ENCODE data around the gene FHOD3.

Gene FHOD3

DNA sequence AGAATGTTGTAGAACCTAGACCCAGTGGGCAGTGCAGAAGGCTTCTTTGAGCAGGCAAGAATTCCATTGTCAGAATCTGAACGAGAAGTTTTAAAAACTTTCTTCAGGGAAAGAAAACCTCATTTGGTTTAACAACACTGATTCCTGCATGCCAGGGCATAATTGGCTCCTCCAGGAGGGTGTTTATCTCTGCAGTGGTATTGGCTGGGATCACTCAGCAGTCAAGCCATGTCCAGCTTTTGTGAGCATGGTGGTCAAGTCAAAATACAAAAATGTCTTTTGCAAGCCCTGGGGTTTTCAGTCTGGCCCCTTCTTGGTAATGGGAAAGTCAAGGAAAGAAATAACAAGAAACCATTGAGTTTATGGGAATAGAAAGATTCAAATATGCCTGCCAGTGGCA lies 28.3 kb downstream of the FHOD3 start:
- Histone ChIP-seq H3K9ac (ENCODE audit: low read length) (no peak overlapping the region), H3K36me3 (ENCODE audit: control insufficient read depth, low read depth, low read length) (no peaks in the 10 kb centered on the region), H3K9me3 (ENCODE audit: control insufficient read depth, low read depth, low read length) (no peaks in the 10 kb centered on the region), H3K4me3 (ENCODE audit: low read length) (no peak overlapping the region), H3K4me1 (ENCODE audit: control insufficient read depth, low read depth, low read length) (peaks cover 17% of the 10 kb centered on the region), H3K27me3 (ENCODE audit: control insufficient read depth, insufficient read depth, low read length) (no peaks in the 10 kb centered on the region), H3K27ac (ENCODE audit: low read length) (no peak overlapping the region)

DNA sequence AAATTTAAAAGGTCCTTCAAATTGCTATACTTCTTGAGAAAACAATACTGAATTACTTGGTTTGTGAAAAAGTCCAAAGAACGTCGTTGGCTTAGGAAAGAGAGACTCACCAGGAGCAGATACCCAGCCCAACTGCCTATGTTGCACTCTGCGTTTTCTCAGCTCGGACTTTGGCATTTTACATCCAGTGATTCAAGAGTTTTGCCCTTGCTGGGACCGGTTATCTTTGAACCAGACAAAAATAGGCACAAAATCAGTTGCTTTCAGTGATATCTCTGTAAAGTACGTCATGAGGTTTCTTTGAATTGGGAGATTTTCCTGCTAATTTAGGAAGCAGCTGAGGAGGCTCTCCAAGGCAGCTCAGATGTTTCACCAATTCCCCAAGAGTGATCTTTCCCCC lies 29.3 kb downstream of the FHOD3 start:
- no peak overlapping the region for H3K4me3 ChIP-seq (ENCODE audit: low read length)
- no peak overlapping the region for H3K9ac ChIP-seq (ENCODE audit: low read length)
- H3K36me3 ChIP-seq (ENCODE audit: control insufficient read depth, low read depth, low read length) = no peaks in the 10 kb centered on the region
- peaks cover 24% of the 10 kb centered on the region for H3K4me1 ChIP-seq (ENCODE audit: control insufficient read depth, low read depth, low read length)
- no peak overlapping the region for H3K27ac ChIP-seq (ENCODE audit: low read length)
- no peaks in the 10 kb centered on the region for H3K9me3 ChIP-seq (ENCODE audit: control insufficient read depth, low read depth, low read length)
- H3K27me3 ChIP-seq (ENCODE audit: control insufficient read depth, insufficient read depth, low read length) = no peaks in the 10 kb centered on the region

- Histone ChIP-seq H3K4me3 (ENCODE audit: low read length) (no peak overlapping the region), H3K27me3 (ENCODE audit: control insufficient read depth, insufficient read depth, low read length) (no peaks in the 10 kb centered on the region), H3K36me3 (ENCODE audit: control insufficient read depth, low read depth, low read length) (no peaks in the 10 kb centered on the region), H3K9me3 (ENCODE audit: control insufficient read depth, low read depth, low read length) (no peaks in the 10 kb centered on the region), H3K27ac (ENCODE audit: low read length) (no peak overlapping the region), H3K9ac (ENCODE audit: low read length) (no peak overlapping the region), H3K4me1 (ENCODE audit: control insufficient read depth, low read depth, low read length) (peaks cover 28% of the 10 kb centered on the region)
Observed at GRCh38 chr18:36327352-36328316, 30.1 kb downstream of the FHOD3 start.

- Histone ChIP-seq H3K4me1 (ENCODE audit: control insufficient read depth, low read depth, low read length) (peaks cover 28% of the 10 kb centered on the region), H3K27ac (ENCODE audit: low read length) (no peak overlapping the region), H3K36me3 (ENCODE audit: control insufficient read depth, low read depth, low read length) (no peaks in the 10 kb centered on the region), H3K27me3 (ENCODE audit: control insufficient read depth, insufficient read depth, low read length) (no peaks in the 10 kb centered on the region), H3K9ac (ENCODE audit: low read length) (no peak overlapping the region), H3K4me3 (ENCODE audit: low read length) (no peak overlapping the region), H3K9me3 (ENCODE audit: control insufficient read depth, low read depth, low read length) (no peaks in the 10 kb centered on the region)
Observed at GRCh38 chr18:36328385-36328858, 30.9 kb downstream of the FHOD3 start.

GRCh38 chr18:36328916-36329315 lies 31.4 kb downstream of the FHOD3 start:
- Histone ChIP-seq H3K4me1 (ENCODE audit: control insufficient read depth, low read depth, low read length) (peaks cover 28% of the 10 kb centered on the region), H3K9ac (ENCODE audit: low read length) (no peak overlapping the region), H3K27me3 (ENCODE audit: control insufficient read depth, insufficient read depth, low read length) (no peaks in the 10 kb centered on the region), H3K36me3 (ENCODE audit: control insufficient read depth, low read depth, low read length) (no peaks in the 10 kb centered on the region), H3K9me3 (ENCODE audit: control insufficient read depth, low read depth, low read length) (no peaks in the 10 kb centered on the region), H3K4me3 (ENCODE audit: low read length) (no peak overlapping the region), H3K27ac (ENCODE audit: low read length) (no peak overlapping the region)

DNA sequence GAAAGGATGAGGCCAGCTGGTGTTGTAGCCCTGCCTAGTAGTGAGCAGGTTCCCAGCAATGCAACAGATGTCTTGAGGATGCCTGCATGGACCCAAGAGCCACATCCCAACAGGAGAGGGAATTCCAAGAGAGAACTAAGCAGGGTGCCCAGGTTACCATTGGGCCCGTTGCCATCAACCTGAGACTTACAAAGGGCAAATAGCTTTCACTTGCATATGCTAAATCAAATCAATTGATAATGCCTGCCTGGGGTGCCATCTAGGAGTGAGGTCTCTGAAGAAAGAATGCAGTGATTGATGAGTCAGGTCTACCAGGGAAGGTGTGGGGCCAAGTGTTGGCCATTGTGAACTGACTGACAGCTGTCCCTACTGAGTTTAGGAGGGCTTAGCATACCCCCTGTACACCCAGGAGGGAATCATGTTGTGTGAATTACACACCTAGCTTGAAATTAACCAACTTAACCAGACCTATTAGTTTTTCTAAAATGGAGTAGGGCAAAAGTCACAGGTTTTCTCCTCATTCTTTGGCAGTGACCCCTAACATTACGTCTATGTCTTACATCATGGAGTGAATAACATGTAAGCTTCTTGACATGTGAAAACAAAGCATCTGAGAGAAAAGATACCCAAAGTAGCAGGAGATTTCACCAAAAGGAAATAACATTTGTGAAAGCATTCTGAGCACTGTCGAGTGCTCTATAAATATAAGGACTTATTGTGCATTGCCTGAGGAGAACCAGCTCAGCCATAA lies 32.3 kb downstream of the FHOD3 start:
- Histone ChIP-seq H3K4me1 (ENCODE audit: control insufficient read depth, low read depth, low read length) (peaks cover 28% of the 10 kb centered on the region), H3K4me3 (ENCODE audit: low read length) (no peak overlapping the region), H3K9me3 (ENCODE audit: control insufficient read depth, low read depth, low read length) (no peaks in the 10 kb centered on the region), H3K36me3 (ENCODE audit: control insufficient read depth, low read depth, low read length) (no peaks in the 10 kb centered on the region), H3K9ac (ENCODE audit: low read length) (no peak overlapping the region), H3K27me3 (ENCODE audit: control insufficient read depth, insufficient read depth, low read length) (no peaks in the 10 kb centered on the region), H3K27ac (ENCODE audit: low read length) (no peak overlapping the region)

DNA sequence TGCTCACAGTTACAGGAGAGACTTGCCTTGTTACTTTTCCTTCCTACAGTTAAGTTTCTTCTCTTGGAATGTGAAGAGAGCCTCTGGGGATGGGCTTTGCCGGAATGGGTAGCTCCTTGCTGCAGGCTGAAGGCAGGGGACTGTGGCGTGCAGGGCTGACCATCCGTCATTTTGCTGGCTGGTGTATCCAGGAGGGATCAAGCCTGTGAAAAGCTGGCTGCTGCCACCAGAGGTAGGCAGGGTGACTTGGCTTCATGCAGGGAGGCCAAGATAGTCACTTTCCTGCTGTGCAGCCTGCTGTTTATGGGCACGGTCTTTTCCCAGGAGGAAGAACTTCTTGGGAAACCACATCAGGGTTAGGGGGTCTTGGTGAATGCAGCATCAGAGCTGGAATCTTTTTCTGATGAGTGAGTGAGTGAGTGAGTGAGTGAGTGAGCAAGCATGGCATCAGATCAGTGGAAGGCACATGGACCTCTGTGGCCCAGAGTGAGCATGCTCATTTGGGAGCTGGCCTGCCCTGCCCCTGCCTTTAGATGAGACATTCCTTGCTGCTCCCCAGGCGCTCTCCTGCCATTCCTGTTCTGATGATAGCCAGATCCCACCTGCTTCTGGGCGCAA lies 33.0 kb downstream of the FHOD3 start:
- H3K27me3 ChIP-seq (ENCODE audit: control insufficient read depth, insufficient read depth, low read length) = no peaks in the 10 kb centered on the region
- peaks cover 28% of the 10 kb centered on the region for H3K4me1 ChIP-seq (ENCODE audit: control insufficient read depth, low read depth, low read length)
- no peak overlapping the region for H3K9ac ChIP-seq (ENCODE audit: low read length)
- H3K36me3 ChIP-seq (ENCODE audit: control insufficient read depth, low read depth, low read length) = no peaks in the 10 kb centered on the region
- H3K27ac ChIP-seq (ENCODE audit: low read length) = no peak overlapping the region
- H3K4me3 ChIP-seq (ENCODE audit: low read length) = no peak overlapping the region
- no peaks in the 10 kb centered on the region for H3K9me3 ChIP-seq (ENCODE audit: control insufficient read depth, low read depth, low read length)

DNA sequence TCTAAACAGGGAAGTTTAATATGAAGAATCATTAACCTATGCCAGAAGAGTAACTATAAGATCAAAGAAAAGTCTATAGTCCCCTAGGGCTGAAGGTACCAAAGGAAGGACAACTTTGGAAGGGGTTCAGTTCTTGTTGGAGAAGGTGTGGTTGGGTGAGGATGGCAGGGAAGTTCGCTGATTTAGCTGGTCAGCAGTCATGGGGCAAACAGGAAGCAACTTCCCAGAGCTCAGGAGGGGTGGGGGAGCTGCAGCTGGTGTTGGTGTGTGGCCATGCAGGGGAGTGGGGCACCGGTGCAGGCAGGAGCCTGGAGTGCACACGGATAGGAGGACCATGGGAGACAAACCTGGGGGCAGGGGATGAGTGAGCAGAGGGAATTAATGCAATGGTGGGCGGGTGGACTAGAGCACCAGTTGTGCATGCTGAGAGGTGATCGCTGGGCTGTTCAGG lies 34.0 kb downstream of the FHOD3 start:
- Histone ChIP-seq H3K4me1 (ENCODE audit: control insufficient read depth, low read depth, low read length) (peaks cover 28% of the 10 kb centered on the region), H3K9me3 (ENCODE audit: control insufficient read depth, low read depth, low read length) (no peaks in the 10 kb centered on the region), H3K9ac (ENCODE audit: low read length) (no peak overlapping the region), H3K36me3 (ENCODE audit: control insufficient read depth, low read depth, low read length) (no peaks in the 10 kb centered on the region), H3K4me3 (ENCODE audit: low read length) (no peak overlapping the region), H3K27me3 (ENCODE audit: control insufficient read depth, insufficient read depth, low read length) (no peaks in the 10 kb centered on the region), H3K27ac (ENCODE audit: low read length) (no peak overlapping the region)

DNA sequence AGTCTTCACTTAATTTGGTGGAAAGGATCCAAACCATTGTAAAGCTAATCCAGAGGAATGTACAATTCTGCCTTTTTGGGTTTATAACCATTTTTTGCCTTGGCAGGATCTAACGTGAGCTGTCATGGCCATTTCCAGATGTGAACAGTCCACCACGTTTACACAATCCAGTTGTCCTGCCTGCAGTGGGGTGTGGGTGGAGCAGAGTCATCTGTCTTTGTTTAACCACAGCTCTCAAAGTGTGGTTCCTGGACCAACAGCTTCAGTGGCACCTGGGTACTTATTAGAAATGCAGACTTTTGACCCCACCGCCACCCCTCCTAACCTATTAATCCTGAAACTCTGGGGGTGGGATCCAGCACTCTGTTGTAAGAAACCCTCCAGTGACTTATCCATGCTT lies 35.9 kb downstream of the FHOD3 start:
- no peaks in the 10 kb centered on the region for H3K27me3 ChIP-seq (ENCODE audit: control insufficient read depth, insufficient read depth, low read length)
- H3K36me3 ChIP-seq (ENCODE audit: control insufficient read depth, low read depth, low read length) = no peaks in the 10 kb centered on the region
- H3K9me3 ChIP-seq (ENCODE audit: control insufficient read depth, low read depth, low read length) = no peaks in the 10 kb centered on the region
- no peak overlapping the region for H3K4me3 ChIP-seq (ENCODE audit: low read length)
- H3K9ac ChIP-seq (ENCODE audit: low read length) = no peak overlapping the region
- H3K4me1 ChIP-seq (ENCODE audit: control insufficient read depth, low read depth, low read length) = peaks cover 35% of the 10 kb centered on the region
- H3K27ac ChIP-seq (ENCODE audit: low read length) = no peak overlapping the region

DNA sequence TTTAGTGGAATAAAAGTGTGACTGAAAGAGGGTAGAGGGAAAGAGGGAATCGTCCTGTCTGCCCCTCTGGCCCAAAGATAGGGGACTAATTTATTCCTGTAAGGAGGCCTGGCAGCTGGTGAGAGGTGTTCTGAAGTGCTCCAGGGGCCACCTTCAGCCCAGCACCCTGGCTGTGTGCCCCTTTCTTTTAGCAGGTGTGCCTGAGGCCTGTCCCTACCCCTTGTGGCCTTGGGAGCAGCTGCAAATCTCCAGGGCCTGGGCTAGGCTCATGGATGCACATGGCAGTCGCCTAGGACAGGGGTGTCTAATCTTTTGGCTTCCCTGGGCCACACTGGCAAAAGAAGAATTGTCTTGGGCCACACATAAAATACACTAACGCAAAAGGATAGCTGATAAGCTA lies 37.3 kb downstream of the FHOD3 start:
- H3K9ac ChIP-seq (ENCODE audit: low read length) = no peak overlapping the region
- no peaks in the 10 kb centered on the region for H3K9me3 ChIP-seq (ENCODE audit: control insufficient read depth, low read depth, low read length)
- H3K36me3 ChIP-seq (ENCODE audit: control insufficient read depth, low read depth, low read length) = no peaks in the 10 kb centered on the region
- peaks cover 29% of the 10 kb centered on the region for H3K4me1 ChIP-seq (ENCODE audit: control insufficient read depth, low read depth, low read length)
- no peak overlapping the region for H3K4me3 ChIP-seq (ENCODE audit: low read length)
- no peak overlapping the region for H3K27ac ChIP-seq (ENCODE audit: low read length)
- no peaks in the 10 kb centered on the region for H3K27me3 ChIP-seq (ENCODE audit: control insufficient read depth, insufficient read depth, low read length)

DNA sequence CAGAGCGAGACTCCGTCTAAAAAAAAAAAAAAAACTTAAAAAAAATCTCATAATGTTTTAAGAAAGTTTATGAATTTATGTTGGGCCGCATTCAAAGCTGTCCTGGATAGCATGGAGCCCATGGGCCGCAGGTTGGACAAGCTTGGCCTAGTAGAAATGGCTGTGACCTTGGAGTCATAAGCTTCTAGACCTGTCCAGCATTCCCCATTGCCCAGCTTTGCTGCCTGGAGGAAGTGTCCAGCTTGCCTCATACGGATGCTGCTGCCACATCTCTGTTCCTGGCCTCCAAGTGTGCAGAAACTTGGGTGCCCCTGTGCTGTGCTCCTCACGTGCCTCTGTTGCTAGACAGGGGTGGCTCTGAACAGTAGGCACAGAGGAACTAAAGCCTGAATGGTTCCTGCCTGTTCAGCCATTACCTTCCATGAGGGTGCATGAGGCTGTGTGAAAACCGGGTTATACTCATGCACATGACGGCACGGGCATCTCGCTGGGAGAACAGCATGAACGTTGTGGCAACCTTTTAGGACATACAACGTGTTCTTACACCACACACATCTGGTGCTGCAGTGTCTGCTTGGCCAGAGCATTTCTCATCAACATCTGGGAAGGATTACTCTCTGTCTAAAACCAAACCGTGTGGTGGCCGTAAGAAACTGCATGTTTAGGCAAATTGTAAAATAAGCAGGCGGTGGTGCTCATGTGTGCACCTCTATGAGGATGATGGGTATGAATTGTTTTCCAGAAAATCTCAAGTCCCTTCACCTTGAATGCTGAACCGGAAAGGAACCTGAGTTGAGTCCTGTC lies 38.2 kb downstream of the FHOD3 start:
- Histone ChIP-seq H3K27ac (ENCODE audit: low read length) (no peak overlapping the region), H3K36me3 (ENCODE audit: control insufficient read depth, low read depth, low read length) (no peaks in the 10 kb centered on the region), H3K4me3 (ENCODE audit: low read length) (no peak overlapping the region), H3K4me1 (ENCODE audit: control insufficient read depth, low read depth, low read length) (peaks cover 21% of the 10 kb centered on the region), H3K27me3 (ENCODE audit: control insufficient read depth, insufficient read depth, low read length) (no peaks in the 10 kb centered on the region), H3K9ac (ENCODE audit: low read length) (no peak overlapping the region), H3K9me3 (ENCODE audit: control insufficient read depth, low read depth, low read length) (no peaks in the 10 kb centered on the region)

Measured in iPS-18a (cell line).